Endothelial cell (in vitro differentiated cells): ENCODE data around the gene LGALS14. TPM values are rescaled to one million over a fixed set of nuclear protein-coding genes. Genes with fewer than 3 reads are reported as not detected.

Experiments
- DNase-seq: peaks from one replicate; pipeline ENCODE4 v3.0.0; 2021; ENCODE audit warnings: low spot score
- H3K27ac Mint-ChIP-seq: one replicate; pipeline ENCODE4 v1.8.0; 2021; ENCODE audit warnings: mixed read lengths, inconsistent platforms; ENCODE audit not compliant: unreplicated experiment
- H3K27me3 Mint-ChIP-seq: one replicate; pipeline ENCODE4 v1.8.0; 2021; ENCODE audit warnings: mild to moderate bottlenecking, moderate library complexity, mixed read lengths, inconsistent platforms; ENCODE audit not compliant: unreplicated experiment
- H3K36me3 Mint-ChIP-seq: one replicate; pipeline ENCODE4 v1.8.0; 2021; ENCODE audit warnings: mild to moderate bottlenecking, low read depth, mixed read lengths, inconsistent platforms; ENCODE audit not compliant: unreplicated experiment
- H3K4me1 Mint-ChIP-seq: one replicate; pipeline ENCODE4 v1.8.0; 2021; ENCODE audit warnings: mild to moderate bottlenecking, mixed read lengths, inconsistent platforms; ENCODE audit not compliant: unreplicated experiment
- H3K4me3 Mint-ChIP-seq: one replicate; pipeline ENCODE4 v1.8.0; 2021; ENCODE audit warnings: mild to moderate bottlenecking, mixed read lengths, inconsistent platforms; ENCODE audit not compliant: unreplicated experiment
- H3K9me3 Mint-ChIP-seq: one replicate; pipeline ENCODE4 v1.8.0; 2021; ENCODE audit warnings: mixed read lengths, inconsistent platforms; ENCODE audit not compliant: unreplicated experiment
- total RNA-seq: library from RNA; stranded (reverse); fragmentation: NEBNext Ultra II Directional; extraction: Animal tissue kit (Norgen Biotek cat#: 25700); gene quantifications from one replicate; pipeline ENCODE4 v1.2.1, GENCODE V29; 2021; ENCODE audit not compliant: unreplicated experiment
- TF ChIP-seq, protein P1 (sequence below): fragments of 200-600 bp; sonication (generic); IDR thresholded peaks from one replicate; pipeline ENCODE4 v1.5.0; 2021; ENCODE audit warnings: antibody characterized with exemption; ENCODE audit not compliant: unreplicated experiment

Gene LGALS14
- total RNA-seq, 1 donor from 2014 or later, result not detected

DNA sequence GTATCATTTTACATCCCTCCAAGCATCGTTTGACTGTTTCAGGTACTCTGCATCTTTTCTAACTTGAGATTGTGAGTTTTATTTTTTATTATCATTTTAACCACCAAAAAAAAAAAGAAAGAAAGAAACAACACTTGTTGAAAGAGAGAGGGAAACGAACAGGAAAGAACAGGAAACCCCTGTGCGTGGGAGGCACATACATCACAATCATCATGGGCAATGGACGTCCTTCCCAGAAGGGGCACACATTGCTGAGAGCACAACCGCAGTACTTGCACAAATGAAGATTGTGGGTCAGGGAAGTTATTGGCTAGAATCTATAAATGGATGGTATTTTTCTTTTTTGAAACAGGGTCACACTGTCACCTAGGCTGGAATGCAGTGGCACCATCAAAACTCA is 31.8 kb downstream of the LGALS14 start:
- Mint-ChIP-seq H3K4me1 (no peaks in the 10 kb centered on the region), H3K36me3 (no peaks in the 10 kb centered on the region), H3K27ac (no peak overlapping the region), H3K9me3 (no peaks in the 10 kb centered on the region), H3K4me3 (no peak overlapping the region), H3K27me3 (no peaks in the 10 kb centered on the region)
- TF ChIP-seq, protein P1, sequence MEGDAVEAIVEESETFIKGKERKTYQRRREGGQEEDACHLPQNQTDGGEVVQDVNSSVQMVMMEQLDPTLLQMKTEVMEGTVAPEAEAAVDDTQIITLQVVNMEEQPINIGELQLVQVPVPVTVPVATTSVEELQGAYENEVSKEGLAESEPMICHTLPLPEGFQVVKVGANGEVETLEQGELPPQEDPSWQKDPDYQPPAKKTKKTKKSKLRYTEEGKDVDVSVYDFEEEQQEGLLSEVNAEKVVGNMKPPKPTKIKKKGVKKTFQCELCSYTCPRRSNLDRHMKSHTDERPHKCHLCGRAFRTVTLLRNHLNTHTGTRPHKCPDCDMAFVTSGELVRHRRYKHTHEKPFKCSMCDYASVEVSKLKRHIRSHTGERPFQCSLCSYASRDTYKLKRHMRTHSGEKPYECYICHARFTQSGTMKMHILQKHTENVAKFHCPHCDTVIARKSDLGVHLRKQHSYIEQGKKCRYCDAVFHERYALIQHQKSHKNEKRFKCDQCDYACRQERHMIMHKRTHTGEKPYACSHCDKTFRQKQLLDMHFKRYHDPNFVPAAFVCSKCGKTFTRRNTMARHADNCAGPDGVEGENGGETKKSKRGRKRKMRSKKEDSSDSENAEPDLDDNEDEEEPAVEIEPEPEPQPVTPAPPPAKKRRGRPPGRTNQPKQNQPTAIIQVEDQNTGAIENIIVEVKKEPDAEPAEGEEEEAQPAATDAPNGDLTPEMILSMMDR, result no peak
- no peak for DNase-seq

GRCh38 chr19:39737351-39737750 is 33.1 kb downstream of the LGALS14 start:
- DNase-seq, result no peak
- Mint-ChIP-seq H3K4me3 (no peak overlapping the region), H3K36me3 (no peaks in the 10 kb centered on the region), H3K27me3 (no peaks in the 10 kb centered on the region), H3K27ac (no peak overlapping the region), H3K4me1 (no peaks in the 10 kb centered on the region), H3K9me3 (no peaks in the 10 kb centered on the region)
- TF ChIP-seq, protein P1, result no peak

DNA sequence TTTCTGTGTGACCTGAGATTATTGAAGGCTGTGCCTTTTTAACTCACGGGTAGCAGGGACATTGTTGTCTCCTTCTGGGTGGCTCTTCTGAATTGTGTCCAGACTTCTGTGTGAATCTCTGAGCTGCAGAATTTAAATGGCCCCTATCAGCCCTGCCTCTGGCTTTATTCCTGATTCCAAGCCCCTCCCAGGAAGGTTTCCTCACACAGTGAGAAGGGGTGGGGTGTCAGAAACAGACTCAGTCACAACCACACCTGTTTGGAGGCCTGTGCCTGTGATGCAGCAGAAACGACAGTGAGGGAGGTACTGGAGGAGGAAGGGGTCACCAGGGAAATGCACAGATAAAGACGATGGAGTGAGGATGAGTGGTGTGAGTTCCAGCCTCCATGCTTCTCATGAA is 33.6 kb downstream of the LGALS14 start, which contains the start of gene CLC:
CLC (minus strand) TSS at position 139 of the 400 bp plus-strand sequence; CDS start at position 62, 77 bp downstream.
- DNase-seq, result no peak
- TF ChIP-seq, protein P1, result no peak
- Mint-ChIP-seq H3K9me3 (no peaks in the 10 kb centered on the region), H3K36me3 (no peaks in the 10 kb centered on the region), H3K4me3 (no peak within 1 kb of the TSS), H3K27me3 (no peaks in the 10 kb centered on the region), H3K4me1 (no peaks in the 10 kb centered on the region), H3K27ac (no peak within 1 kb of the TSS)

- Mint-ChIP-seq H3K4me1 (no peaks in the 10 kb centered on the region), H3K27ac (no peak overlapping the region), H3K9me3 (no peaks in the 10 kb centered on the region), H3K4me3 (no peak overlapping the region), H3K27me3 (no peaks in the 10 kb centered on the region), H3K36me3 (no peaks in the 10 kb centered on the region)
- TF ChIP-seq, protein P1, result no peak
- no peak for DNase-seq
Measured at GRCh38 chr19:39738814-39739213, 34.5 kb downstream of the LGALS14 start.

GRCh38 chr19:39740395-39740794 is 36.1 kb downstream of the LGALS14 start:
- H3K27ac Mint-ChIP-seq, result no peak overlapping the region
- H3K4me3 Mint-ChIP-seq, result no peak overlapping the region
- H3K27me3 Mint-ChIP-seq, result no peaks in the 10 kb centered on the region
- no peaks in the 10 kb centered on the region for H3K9me3 Mint-ChIP-seq
- no peak for DNase-seq
- no peaks in the 10 kb centered on the region for H3K36me3 Mint-ChIP-seq
- TF ChIP-seq, protein P1, result no peak
- no peaks in the 10 kb centered on the region for H3K4me1 Mint-ChIP-seq
